Eye (tissue), 1 donor: Measurements from ENCODE around the gene SIRPA.

ENCODE experiments used
- DNase-seq: peaks from one replicate; pipeline ENCODE4 v3.0.0-alpha.2; 2015

SIRPA gene

DNA sequence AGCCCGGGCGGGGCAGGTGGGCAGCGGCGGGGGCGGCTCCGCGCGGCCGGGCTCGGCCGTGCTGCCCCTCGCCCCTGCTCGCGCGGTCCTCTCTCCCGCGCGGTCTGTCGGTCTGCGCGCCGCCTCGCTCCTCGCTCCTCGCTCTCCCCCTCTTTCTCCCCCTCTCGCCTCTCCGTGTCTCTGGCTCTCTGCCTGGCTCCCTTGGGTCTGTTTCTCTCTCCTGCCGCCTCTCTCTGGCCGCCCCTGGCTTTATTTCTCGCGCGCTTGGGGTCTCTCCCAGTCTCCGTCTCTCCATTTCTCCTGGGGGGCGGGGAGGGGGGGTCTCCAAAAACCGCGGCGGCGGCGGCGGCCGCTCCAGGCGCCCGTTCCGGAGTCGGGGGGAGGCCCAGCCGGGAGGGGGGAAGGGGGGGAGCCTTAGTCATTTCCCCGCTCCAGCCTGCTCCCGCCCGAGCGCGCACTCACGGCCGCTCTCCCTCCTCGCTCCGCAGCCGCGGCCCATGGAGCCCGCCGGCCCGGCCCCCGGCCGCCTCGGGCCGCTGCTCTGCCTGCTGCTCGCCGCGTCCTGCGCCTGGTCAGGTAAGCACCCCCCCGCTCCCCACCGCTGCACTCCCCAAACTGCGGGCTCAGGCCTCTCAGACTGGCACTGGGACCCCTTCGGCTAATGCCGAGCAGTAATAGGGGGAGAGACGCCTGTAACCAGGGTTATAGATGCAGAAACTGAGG is at the start of gene SIRPA:
TSS of gene SIRPA (plus strand) at position 457 of the 723 bp plus-strand sequence. CDS start at position 498, 41 bp downstream.
- peak; percentile 90 for DNase-seq

GRCh38 chr20:1845701-1846100 is 49.5 kb upstream of the SIRPA start:
- no peak for DNase-seq

GRCh38 chr20:1846341-1846740 is 48.9 kb upstream of the SIRPA start:
- no peak for DNase-seq

DNA sequence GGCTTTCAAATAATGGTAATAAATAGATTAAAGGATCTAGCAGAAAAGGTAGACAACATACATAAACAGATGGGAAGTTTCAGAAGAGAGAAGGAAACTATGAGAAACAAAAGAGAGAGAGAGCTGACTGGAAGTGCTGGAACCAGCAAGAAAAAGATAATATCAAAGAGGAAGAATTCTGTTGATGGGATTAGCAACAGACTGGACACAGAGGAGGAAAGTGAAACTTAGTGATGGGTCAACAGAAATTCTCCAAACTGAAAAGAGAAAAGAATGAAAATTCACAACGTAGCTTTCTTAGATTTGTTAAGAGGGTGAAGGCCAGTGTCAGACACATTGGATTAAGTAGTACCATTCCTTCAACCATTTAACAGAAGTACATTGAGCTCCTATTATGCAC is 48.3 kb upstream of the SIRPA start:
- DNase-seq = no peak

DNA sequence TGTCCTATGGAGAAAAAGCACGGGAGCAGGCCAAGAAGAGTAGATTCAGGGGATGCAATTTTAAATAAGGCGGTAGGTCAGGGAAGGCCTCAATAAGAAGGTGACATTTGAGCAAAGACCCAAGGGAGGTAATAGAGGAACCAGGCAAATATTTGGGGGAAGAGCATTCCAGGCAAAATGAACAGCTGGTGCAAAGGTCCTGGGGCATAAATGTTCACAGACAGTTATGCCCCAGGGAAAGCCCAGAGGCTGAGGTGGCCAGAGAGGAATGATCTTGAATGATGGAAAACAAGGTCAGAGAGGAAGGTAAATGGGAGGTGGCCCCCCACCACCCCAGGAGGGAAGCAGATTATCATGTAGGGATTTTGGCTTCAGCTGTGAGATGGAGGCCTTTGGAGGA is 47.4 kb upstream of the SIRPA start:
- DNase-seq = no peak

- DNase-seq = no peak
Observed at GRCh38 chr20:1848373-1848772, 46.8 kb upstream of the SIRPA start.

DNA sequence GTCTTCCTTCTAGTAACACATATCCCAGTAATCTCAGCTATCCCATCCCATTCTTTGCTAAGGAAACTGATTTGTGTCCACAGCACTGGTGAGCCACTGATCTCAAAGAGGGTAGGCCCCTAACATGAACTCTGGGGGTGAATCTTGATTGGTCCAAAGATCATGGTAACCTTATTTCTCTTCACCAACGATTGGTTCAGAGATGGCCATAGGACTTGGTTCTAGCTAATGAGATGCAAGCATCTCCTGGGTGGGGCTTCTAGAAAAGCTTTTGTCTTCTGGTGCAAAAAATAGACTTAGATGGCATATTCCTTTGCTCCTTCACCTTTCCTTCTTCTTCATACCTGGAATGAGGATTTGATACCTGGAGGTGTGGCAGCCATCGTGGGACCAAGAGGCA is 43.8 kb upstream of the SIRPA start:
- DNase-seq = no peak

- no peak for DNase-seq
Observed at GRCh38 chr20:1853473-1853872, 41.7 kb upstream of the SIRPA start.

DNA sequence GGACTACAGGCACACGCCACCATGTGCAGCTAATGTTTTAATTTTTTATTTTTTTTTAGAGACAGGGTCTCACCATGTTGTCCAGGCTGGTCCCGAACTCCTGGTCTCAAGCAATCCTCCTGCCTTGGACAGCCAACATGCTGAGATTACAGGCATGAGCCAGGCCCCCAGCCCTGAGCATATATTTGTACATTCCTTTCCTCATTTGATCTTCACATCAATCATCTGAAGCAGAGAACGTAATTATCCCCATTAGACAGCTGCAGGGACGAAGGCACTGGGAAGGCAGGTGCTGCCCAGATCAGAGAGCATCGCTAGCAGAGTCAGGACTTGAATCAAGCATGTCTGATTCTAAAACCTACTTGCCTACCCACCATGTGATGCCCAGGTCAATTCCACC is 41.0 kb upstream of the SIRPA start:
- DNase-seq = no peak

DNA sequence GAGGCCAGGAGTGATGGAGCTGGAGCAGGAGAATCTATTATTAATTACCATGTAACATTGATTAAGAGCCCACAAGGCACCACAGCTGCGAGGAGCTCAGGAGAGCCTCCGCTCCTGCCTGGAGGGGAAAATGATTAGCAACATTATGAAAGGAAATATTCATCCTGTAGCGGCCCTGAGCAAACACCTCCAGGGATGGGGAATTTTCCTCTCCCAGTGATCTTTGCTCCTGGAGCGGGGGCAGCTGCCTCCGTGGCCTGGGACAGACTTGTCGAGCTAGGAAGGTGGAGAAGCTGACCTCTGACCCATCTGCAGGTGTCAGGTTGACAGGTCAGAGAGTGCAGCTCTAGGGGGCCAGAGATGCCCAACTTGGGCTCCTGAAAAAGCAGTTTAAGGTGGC is 40.1 kb upstream of the SIRPA start:
- DNase-seq = no peak

- DNase-seq = no peak
Observed at GRCh38 chr20:1855690-1856089, 39.5 kb upstream of the SIRPA start.

GRCh38 chr20:1856424-1856823 is 38.8 kb upstream of the SIRPA start:
- DNase-seq = no peak

DNA sequence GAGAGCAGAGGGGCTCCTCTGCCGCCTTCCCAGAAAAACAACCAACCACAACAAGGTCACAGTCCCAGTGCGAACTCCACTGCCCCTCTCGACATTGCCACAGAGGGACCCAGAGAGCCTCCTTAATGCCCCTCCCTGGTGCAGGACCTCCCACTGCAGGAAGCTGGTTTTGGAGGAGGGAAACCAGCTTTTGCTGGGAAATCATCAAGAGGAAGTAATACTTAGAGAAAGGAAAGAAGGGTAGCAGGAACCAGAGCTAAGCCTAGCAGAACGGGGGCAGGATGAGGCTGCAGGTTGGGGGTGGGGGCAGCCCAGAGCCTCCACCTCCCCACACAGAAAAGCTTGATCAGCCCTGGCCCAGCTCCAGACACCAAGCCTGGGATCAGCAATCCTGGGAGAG is 37.7 kb upstream of the SIRPA start:
- no peak for DNase-seq

GRCh38 chr20:1858871-1859270 is 36.3 kb upstream of the SIRPA start:
- DNase-seq = no peak

DNA sequence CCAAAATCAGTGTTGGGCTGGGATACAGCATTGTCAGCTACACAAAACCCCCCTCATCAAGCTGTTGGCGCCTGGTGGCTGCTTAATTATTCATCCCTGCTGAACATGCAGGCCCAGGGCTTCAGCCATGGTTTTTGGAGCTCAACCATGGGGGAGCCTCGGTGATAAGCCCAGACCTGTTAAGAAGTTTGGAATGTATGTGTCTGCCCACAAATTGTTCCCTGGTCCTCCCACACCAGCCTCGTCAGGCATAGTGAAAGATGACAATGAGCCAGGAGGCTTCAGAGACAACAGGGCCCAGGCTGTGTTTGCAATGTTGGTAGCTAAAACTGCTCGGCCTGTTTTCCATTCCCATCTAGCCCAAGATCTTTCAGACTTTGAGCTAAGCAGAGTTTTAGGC is 34.8 kb upstream of the SIRPA start:
- DNase-seq = no peak

- no peak for DNase-seq
Observed at GRCh38 chr20:1861347-1861976, 33.7 kb upstream of the SIRPA start.

DNA sequence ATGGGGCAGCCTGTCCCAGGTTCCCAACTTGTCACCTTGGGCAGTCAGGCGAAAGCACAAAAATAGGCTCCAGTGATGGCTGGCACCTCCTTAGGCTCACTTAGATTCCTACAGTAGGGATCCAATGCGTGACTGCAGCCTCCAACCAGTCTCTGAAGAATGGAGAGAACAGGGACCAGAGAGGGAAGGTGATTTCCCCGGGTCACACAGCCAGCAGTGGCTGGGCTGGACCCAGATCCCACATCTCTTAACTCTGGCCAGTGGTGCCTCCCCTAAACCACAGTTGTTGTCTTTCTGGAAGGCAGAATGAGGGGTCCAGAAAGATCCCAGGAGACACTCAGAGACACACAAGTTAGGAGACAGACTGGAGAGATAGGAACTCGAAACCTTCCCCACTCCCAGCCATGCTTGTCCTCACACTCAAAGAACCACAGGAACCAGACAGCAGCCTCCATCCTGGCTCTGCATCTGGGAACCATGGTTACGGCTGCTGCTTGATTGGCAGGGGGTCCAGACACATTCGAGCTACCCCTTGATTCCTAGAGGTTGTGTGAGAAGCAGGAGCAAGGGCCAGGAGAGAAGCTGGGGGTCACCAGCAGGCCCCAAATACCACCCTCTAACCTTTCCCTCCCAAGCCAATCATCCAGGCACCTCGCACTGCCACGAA is 33.1 kb upstream of the SIRPA start:
- DNase-seq = no peak

GRCh38 chr20:1862663-1863053 is 32.5 kb upstream of the SIRPA start:
- DNase-seq = peak; percentile 45

GRCh38 chr20:1863296-1863695 is 31.9 kb upstream of the SIRPA start:
- no peak for DNase-seq

DNA sequence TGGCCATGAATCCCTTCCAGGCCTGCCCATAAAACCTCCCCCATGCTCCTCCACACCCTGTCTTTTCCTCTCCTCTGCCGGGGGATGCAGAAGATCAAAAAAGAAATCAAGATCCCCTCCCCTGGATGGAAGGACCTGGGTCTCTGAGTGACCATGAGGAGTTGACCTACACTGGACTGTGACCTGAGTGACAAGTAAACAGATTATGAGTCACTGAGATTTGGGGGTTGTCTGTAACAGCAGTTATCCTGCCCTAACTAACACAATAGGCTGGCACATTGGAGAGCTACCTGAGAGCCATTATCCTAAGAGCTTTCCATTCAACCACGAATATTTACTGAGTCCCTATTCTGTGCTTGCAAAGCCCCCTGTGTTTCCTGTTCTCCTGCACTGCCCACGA is 28.4 kb upstream of the SIRPA start:
- DNase-seq = no peak

GRCh38 chr20:1867495-1868260 is 27.5 kb upstream of the SIRPA start:
- no peak for DNase-seq

DNA sequence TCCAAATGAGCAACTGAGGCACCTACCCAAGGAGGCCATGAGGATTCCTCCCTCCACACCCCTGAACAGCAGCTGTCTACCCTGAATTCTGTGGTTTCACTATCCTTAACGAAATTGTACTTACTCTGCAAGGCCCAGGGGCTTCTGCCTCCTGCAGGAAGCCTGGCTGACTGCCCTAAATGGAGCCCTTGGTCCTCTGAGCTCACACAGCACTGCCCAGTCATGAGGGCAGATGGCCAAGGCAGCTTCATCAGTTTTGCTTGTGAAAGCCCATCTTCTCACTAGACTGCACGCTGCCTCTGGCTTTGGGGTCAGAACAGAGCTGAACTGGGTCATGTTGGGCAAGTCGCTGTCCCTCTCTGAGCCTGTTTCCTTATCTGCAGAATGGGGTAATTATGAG is 26.4 kb upstream of the SIRPA start:
- no peak for DNase-seq

GRCh38 chr20:1870323-1870722 is 24.9 kb upstream of the SIRPA start:
- no peak for DNase-seq
